ENCODE results near the gene KSR2.

KSR2 gene

GRCh38 chr12:117440384-117440783 is 528.4 kb downstream of the KSR2 start:
- TF ChIP-seq SUZ12 (IDR thresholded peaks at IDR 0.05; ENCODE audit: extremely low read depth, insufficient read depth, insufficient read length) (no peak), ZNF274 (IDR thresholded peaks at IDR 0.05; ENCODE audit: low read depth, low read length) (no peak), YY1 (IDR thresholded peaks at IDR 0.05; ENCODE audit: insufficient read depth, insufficient read length) (no peak)
- H3K4me1 ChIP-seq (ENCODE audit: insufficient read depth, insufficient read length), result peaks cover 3% of the 10 kb centered on the region
- no peaks in the 10 kb centered on the region for H3K9me3 ChIP-seq (ENCODE audit: insufficient read depth, low read length)

GRCh38 chr12:117439531-117440001 is 529.2 kb downstream of the KSR2 start:
- Histone ChIP-seq H3K27me3 (ENCODE audit: insufficient read depth, insufficient read length) (no peaks in the 10 kb centered on the region), H3K4me1 (ENCODE audit: insufficient read depth, insufficient read length) (peaks cover 3% of the 10 kb centered on the region), H3K36me3 (ENCODE audit: insufficient read depth, insufficient read length, low read length) (no peaks in the 10 kb centered on the region), H3K9ac (ENCODE audit: insufficient read length, low read depth) (no peak overlapping the region), H3K4me3 (ENCODE audit: insufficient read length, low read depth) (no peak overlapping the region), H3K9me3 (ENCODE audit: insufficient read depth, low read length) (no peaks in the 10 kb centered on the region)
- no peak for TF ChIP-seq ZNF274 (IDR thresholded peaks at IDR 0.05; ENCODE audit: low read depth, low read length)
- TF ChIP-seq YY1 (IDR thresholded peaks at IDR 0.05; ENCODE audit: insufficient read depth, insufficient read length), result no peak
- no peak for TF ChIP-seq SUZ12 (IDR thresholded peaks at IDR 0.05; ENCODE audit: extremely low read depth, insufficient read depth, insufficient read length)
- no peak for DNase-seq (ENCODE audit: low read depth, low spot score)

More at GRCh38 chr12:117440384-117440783, 528.4 kb downstream of the KSR2 start:
- Histone ChIP-seq H3K27me3 (ENCODE audit: insufficient read depth, insufficient read length) (no peaks in the 10 kb centered on the region), H3K9ac (ENCODE audit: insufficient read length, low read depth) (no peak overlapping the region), H3K36me3 (ENCODE audit: insufficient read depth, insufficient read length, low read length) (no peaks in the 10 kb centered on the region), H3K4me3 (ENCODE audit: insufficient read length, low read depth) (no peak overlapping the region)
- no peak for DNase-seq (ENCODE audit: low read depth, low spot score)

- H3K27me3 ChIP-seq (ENCODE audit: insufficient read depth, insufficient read length), result no peaks in the 10 kb centered on the region
- H3K9ac ChIP-seq (ENCODE audit: insufficient read length, low read depth), result no peak overlapping the region
- no peak overlapping the region for H3K4me3 ChIP-seq (ENCODE audit: insufficient read length, low read depth)
- no peak for DNase-seq (ENCODE audit: low read depth, low spot score)
- H3K9me3 ChIP-seq (ENCODE audit: insufficient read depth, low read length), result no peaks in the 10 kb centered on the region
- H3K36me3 ChIP-seq (ENCODE audit: insufficient read depth, insufficient read length, low read length), result no peaks in the 10 kb centered on the region
- peaks cover 3% of the 10 kb centered on the region for H3K4me1 ChIP-seq (ENCODE audit: insufficient read depth, insufficient read length)
- TF ChIP-seq ZNF274 (IDR thresholded peaks at IDR 0.05; ENCODE audit: low read depth, low read length) (no peak), YY1 (IDR thresholded peaks at IDR 0.05; ENCODE audit: insufficient read depth, insufficient read length) (no peak), SUZ12 (IDR thresholded peaks at IDR 0.05; ENCODE audit: extremely low read depth, insufficient read depth, insufficient read length) (no peak)
Observed at GRCh38 chr12:117438809-117439208, 530.0 kb downstream of the KSR2 start.

- Histone ChIP-seq H3K27me3 (ENCODE audit: insufficient read depth, insufficient read length) (no peaks in the 10 kb centered on the region), H3K36me3 (ENCODE audit: insufficient read depth, insufficient read length, low read length) (no peaks in the 10 kb centered on the region), H3K9me3 (ENCODE audit: insufficient read depth, low read length) (no peaks in the 10 kb centered on the region), H3K4me1 (ENCODE audit: insufficient read depth, insufficient read length) (peaks cover 3% of the 10 kb centered on the region), H3K9ac (ENCODE audit: insufficient read length, low read depth) (no peak overlapping the region), H3K4me3 (ENCODE audit: insufficient read length, low read depth) (no peak overlapping the region)
- no peak for DNase-seq (ENCODE audit: low read depth, low spot score)
- TF ChIP-seq ZNF274 (IDR thresholded peaks at IDR 0.05; ENCODE audit: low read depth, low read length), result no peak
- no peak for TF ChIP-seq SUZ12 (IDR thresholded peaks at IDR 0.05; ENCODE audit: extremely low read depth, insufficient read depth, insufficient read length)
- no peak for TF ChIP-seq YY1 (IDR thresholded peaks at IDR 0.05; ENCODE audit: insufficient read depth, insufficient read length)
Observed at GRCh38 chr12:117437516-117438255, 531.1 kb downstream of the KSR2 start.

- Histone ChIP-seq H3K4me1 (ENCODE audit: insufficient read depth, insufficient read length) (no peaks in the 10 kb centered on the region), H3K9ac (ENCODE audit: insufficient read length, low read depth) (no peak overlapping the region), H3K27me3 (ENCODE audit: insufficient read depth, insufficient read length) (no peaks in the 10 kb centered on the region), H3K36me3 (ENCODE audit: insufficient read depth, insufficient read length, low read length) (no peaks in the 10 kb centered on the region), H3K4me3 (ENCODE audit: insufficient read length, low read depth) (no peak overlapping the region), H3K9me3 (ENCODE audit: insufficient read depth, low read length) (no peaks in the 10 kb centered on the region)
- DNase-seq (ENCODE audit: low read depth, low spot score), result no peak
- no peak for TF ChIP-seq ZNF274 (IDR thresholded peaks at IDR 0.05; ENCODE audit: low read depth, low read length)
- TF ChIP-seq SUZ12 (IDR thresholded peaks at IDR 0.05; ENCODE audit: extremely low read depth, insufficient read depth, insufficient read length), result no peak
- no peak for TF ChIP-seq YY1 (IDR thresholded peaks at IDR 0.05; ENCODE audit: insufficient read depth, insufficient read length)
Observed at GRCh38 chr12:117433878-117434277, 534.9 kb downstream of the KSR2 start.

- TF ChIP-seq ZNF274 (IDR thresholded peaks at IDR 0.05; ENCODE audit: low read depth, low read length), result no peak
- TF ChIP-seq YY1 (IDR thresholded peaks at IDR 0.05; ENCODE audit: insufficient read depth, insufficient read length), result no peak
- no peak for TF ChIP-seq SUZ12 (IDR thresholded peaks at IDR 0.05; ENCODE audit: extremely low read depth, insufficient read depth, insufficient read length)
- Histone ChIP-seq H3K36me3 (ENCODE audit: insufficient read depth, insufficient read length, low read length) (no peaks in the 10 kb centered on the region), H3K4me3 (ENCODE audit: insufficient read length, low read depth) (no peak overlapping the region), H3K27me3 (ENCODE audit: insufficient read depth, insufficient read length) (no peaks in the 10 kb centered on the region), H3K9ac (ENCODE audit: insufficient read length, low read depth) (no peak overlapping the region), H3K4me1 (ENCODE audit: insufficient read depth, insufficient read length) (no peaks in the 10 kb centered on the region), H3K9me3 (ENCODE audit: insufficient read depth, low read length) (no peaks in the 10 kb centered on the region)
- DNase-seq (ENCODE audit: low read depth, low spot score), result no peak
Observed at GRCh38 chr12:117430246-117430645, 538.5 kb downstream of the KSR2 start.

- TF ChIP-seq YY1 (IDR thresholded peaks at IDR 0.05; ENCODE audit: insufficient read depth, insufficient read length) (no peak), SUZ12 (IDR thresholded peaks at IDR 0.05; ENCODE audit: extremely low read depth, insufficient read depth, insufficient read length) (no peak), ZNF274 (IDR thresholded peaks at IDR 0.05; ENCODE audit: low read depth, low read length) (no peak)
Observed at GRCh38 chr12:117427211-117427610, 541.6 kb downstream of the KSR2 start.

More at GRCh38 chr12:117427211-117427610, 541.6 kb downstream of the KSR2 start:
- H3K9ac ChIP-seq (ENCODE audit: insufficient read length, low read depth), result no peak overlapping the region
- H3K4me3 ChIP-seq (ENCODE audit: insufficient read length, low read depth), result no peak overlapping the region
- no peak for DNase-seq (ENCODE audit: low read depth, low spot score)
- H3K36me3 ChIP-seq (ENCODE audit: insufficient read depth, insufficient read length, low read length), result no peaks in the 10 kb centered on the region
- no peaks in the 10 kb centered on the region for H3K9me3 ChIP-seq (ENCODE audit: insufficient read depth, low read length)
- H3K27me3 ChIP-seq (ENCODE audit: insufficient read depth, insufficient read length), result no peaks in the 10 kb centered on the region
- no peaks in the 10 kb centered on the region for H3K4me1 ChIP-seq (ENCODE audit: insufficient read depth, insufficient read length)
